CD4-positive, alpha-beta T cell (primary cell): ENCODE data around the gene LAMA4. TPM values are rescaled to one million over a fixed set of nuclear protein-coding genes. Genes with fewer than 3 reads are reported as not detected.
A peak's percentile ranks its signal among the peaks of the same experiment; 100 is the strongest.

Source experiments
- ATAC-seq: fragments of 200-7000 bp; cut with Tn5 transposase; one replicate; pipeline ENCODE4 v1.10.0; 2022; ENCODE audit warnings: mild to moderate bottlenecking; ENCODE audit not compliant: poor library complexity
- CTCF ChIA-PET: fragments of 350-600 bp; sonication (Branson Sonifier 250); formaldehyde crosslinking; loops from one replicate; lab custom pipeline; 2021; ENCODE audit warnings: antibody characterized with exemption, inconsistent platforms; lab: Charles Lee
- POLR2A ChIA-PET: fragments of 350-600 bp; sonication (Branson Sonifier 250); formaldehyde crosslinking; loops from one replicate; lab custom pipeline; 2021; ENCODE audit warnings: antibody characterized with exemption, inconsistent platforms; lab: Charles Lee
- DNase-seq, 14 experiments: peaks; one replicate each; pipeline ENCODE4 v3.0.0-alpha.2; 2013 to 2020; ENCODE audit warnings: mixed read lengths in 2 of 14
- H3K27ac ChIP-seq, 2 donors: one replicate each; pipeline versions ENCODE4 v1.5.1 to v1.7.0; 2013; ENCODE audit warnings: low read length in 2 of 2, low read depth in 1 of 2, mild to moderate bottlenecking in 1 of 2
- H3K27me3 ChIP-seq, 2 experiments: 1 replicate in 1 of 2; 2 replicates in 1 of 2; pipeline versions ENCODE4 v1.6.1 to v1.7.0; 2013; ENCODE audit warnings: low read length in 2 of 2, control low read depth in 1 of 2, mild to moderate bottlenecking in 1 of 2, moderate library complexity in 1 of 2; ENCODE audit not compliant: insufficient read depth in 2 of 2, control insufficient read depth in 1 of 2
- H3K36me3 ChIP-seq: one replicate; pipeline ENCODE4 v1.6.1; 2013; ENCODE audit warnings: low read length, control low read depth; ENCODE audit not compliant: insufficient read depth
- H3K4me1 ChIP-seq: one replicate; pipeline ENCODE4 v1.6.1; 2013; ENCODE audit warnings: low read length, control low read depth; ENCODE audit not compliant: insufficient read depth
- H3K4me3 ChIP-seq: one replicate; pipeline ENCODE4 v1.5.1; 2013; ENCODE audit warnings: mild to moderate bottlenecking, low read length, moderate library complexity
- H3K9me3 ChIP-seq, 2 experiments: 1 replicate in 1 of 2; 2 replicates in 1 of 2; pipeline versions ENCODE4 v1.6.1 to v1.7.0; 2013; ENCODE audit warnings: low read length in 2 of 2, mild to moderate bottlenecking in 2 of 2, control low read depth in 1 of 2, moderate library complexity in 1 of 2; ENCODE audit not compliant: control insufficient read depth in 1 of 2, insufficient read depth in 1 of 2
- H3K27ac Mint-ChIP-seq: one replicate; pipeline ENCODE4 v1.8.0; 2020; ENCODE audit warnings: mixed read lengths
- H3K27me3 Mint-ChIP-seq: one replicate; pipeline ENCODE4 v1.8.0; 2021; ENCODE audit warnings: mixed read lengths
- H3K36me3 Mint-ChIP-seq: one replicate; pipeline ENCODE4 v1.8.0; 2021; ENCODE audit warnings: low read depth, mixed read lengths
- H3K4me1 Mint-ChIP-seq: one replicate; pipeline ENCODE4 v1.8.0; 2021; ENCODE audit warnings: low read depth, mixed read lengths
- H3K4me3 Mint-ChIP-seq: one replicate; pipeline ENCODE4 v1.8.0; 2020; ENCODE audit warnings: mild to moderate bottlenecking, mixed read lengths
- H3K9me3 Mint-ChIP-seq: one replicate; pipeline ENCODE4 v1.8.0; 2020; ENCODE audit warnings: mixed read lengths
- intact Hi-C, 2 experiments: fragments of 100-400 bp; cut with DNase I in 1 of 2; cut with micrococcal nuclease in 1 of 2; formaldehyde crosslinking; loops; one replicate each; pipeline versions ENCODE4 v1.15.1 to v1.9.0; 2023 to 2025; cut with DNase I, micrococcal nuclease
- total RNA-seq, 174 experiments: library from RNA in 2 of 174; stranded (reverse) in 2 of 174; gene quantifications; one replicate each; pipeline ENCODE4 v1.2.3 and lab custom pipeline; 2021 to 2026
- TF ChIP-seq, protein P1 (sequence below): fragments of 200-600 bp; IDR thresholded peaks from one replicate; pipeline ENCODE4 v1.8.0; 2022; ENCODE audit warnings: antibody characterized with exemption, mild to moderate bottlenecking

The LAMA4 gene
- total RNA-seq, 2 experiments from 2014 or later: not detected

DNA sequence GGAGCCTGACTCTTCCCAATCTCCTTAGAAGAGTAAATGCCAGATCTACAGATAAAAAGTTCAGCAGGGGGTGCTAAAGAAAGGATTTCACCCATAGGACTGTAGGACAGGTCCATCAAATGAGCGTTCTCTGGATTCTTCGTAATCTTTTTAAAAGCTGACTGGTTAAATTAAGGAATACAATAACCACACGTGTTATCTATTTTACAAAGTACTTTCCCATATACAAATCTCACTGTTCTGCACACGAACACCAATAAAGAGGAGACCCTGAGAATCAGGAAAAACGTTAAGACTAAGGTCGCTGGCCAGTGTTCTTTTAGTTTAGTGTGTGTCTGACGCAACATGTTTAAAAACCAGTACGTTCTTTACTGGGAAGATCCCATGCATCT, 167.6 kb downstream of the LAMA4 start:
- ChIA-PET CTCF (interaction anchor here (1.1 to 2.2 kb wide), 7 partner anchors 12 to 828 kb away, joined by 3 to 16 read pairs (median 4); a partner anchor contains a TSS), POLR2A (interaction anchor here (0.8 to 1.8 kb wide), 15 partner anchors 10 to 1273 kb away, joined by 3 to 11 read pairs (median 5); partner anchors contain the start of genes CDK19, GTF3C6, REV3L and TRAF3IP2)
- H3K4me3 Mint-ChIP-seq: no peak overlapping the region

DNA sequence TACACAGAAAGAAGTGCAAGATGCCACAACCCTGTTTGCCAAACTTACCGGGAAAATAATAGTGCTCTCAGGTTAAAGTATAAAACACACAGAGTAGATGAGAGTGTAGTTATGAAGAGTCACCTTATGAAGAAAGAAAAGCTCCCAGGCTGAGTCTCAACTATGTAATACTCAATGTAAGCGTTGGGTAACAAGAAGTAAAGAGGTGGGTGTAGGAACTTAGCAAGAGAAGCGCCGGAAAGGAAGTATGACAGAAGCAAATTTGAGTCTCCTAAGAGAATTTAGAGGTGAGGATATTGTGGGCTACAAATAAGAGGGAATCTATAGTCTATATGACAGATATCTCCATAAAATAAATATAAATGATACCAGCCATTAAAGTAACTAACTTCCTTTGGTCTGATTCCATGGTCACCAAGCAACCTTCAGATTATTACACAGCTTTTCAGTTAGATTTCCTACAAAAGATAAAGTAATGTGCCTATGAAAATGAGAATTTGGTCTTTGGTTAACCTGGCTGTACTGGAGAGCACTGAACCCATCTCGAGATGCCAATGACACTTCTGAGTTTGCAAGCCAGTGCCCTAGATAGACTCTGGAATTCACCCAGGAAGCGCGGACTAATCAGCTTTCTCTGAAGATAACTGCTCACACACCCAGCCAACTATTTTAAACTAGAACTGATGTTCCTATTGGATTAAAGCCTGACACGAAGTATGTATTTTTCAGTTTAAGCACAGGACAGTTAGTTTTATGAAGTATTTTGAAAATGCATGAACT, 168.9 kb downstream of the LAMA4 start:
- Mint-ChIP-seq H3K4me1 (peaks cover 11% of the 10 kb centered on the region), H3K4me3 (peak overlapping the region; percentile 77), H3K36me3 (peaks cover 45% of the 10 kb centered on the region), H3K9me3 (no peaks in the 10 kb centered on the region), H3K27me3 (peaks cover 15% of the 10 kb centered on the region), H3K27ac (no peak overlapping the region)
- ChIA-PET POLR2A (interaction anchor here (0.6 kb wide), 1 partner anchor 27 kb away, joined by 3 read pairs; no protein-coding TSS in a partner anchor), CTCF (interaction anchor here (1.1 to 2.2 kb wide), 3 partner anchors 10 to 78 kb away, joined by 4 to 16 read pairs (median 4); no protein-coding TSS in a partner anchor)
- DNase-seq: no peak
- intact Hi-C loops: loop anchor here (2.0 to 10.0 kb wide), 6 partner anchors 75 to 1901 kb away; partner anchors contain the start of genes CDC40 (in 1 of the 2) and REV3L (in 1 of the 2)
- H3K36me3 ChIP-seq: peaks cover 25% of the 10 kb centered on the region
- H3K4me3 ChIP-seq: no peak overlapping the region
- H3K27me3 ChIP-seq: peaks cover 0 to 6% of the 10 kb centered on the region in 2 experiments
- H3K4me1 ChIP-seq: peaks cover 3% of the 10 kb centered on the region
- H3K27ac ChIP-seq: no peak overlapping the region
- TF ChIP-seq, protein P1, sequence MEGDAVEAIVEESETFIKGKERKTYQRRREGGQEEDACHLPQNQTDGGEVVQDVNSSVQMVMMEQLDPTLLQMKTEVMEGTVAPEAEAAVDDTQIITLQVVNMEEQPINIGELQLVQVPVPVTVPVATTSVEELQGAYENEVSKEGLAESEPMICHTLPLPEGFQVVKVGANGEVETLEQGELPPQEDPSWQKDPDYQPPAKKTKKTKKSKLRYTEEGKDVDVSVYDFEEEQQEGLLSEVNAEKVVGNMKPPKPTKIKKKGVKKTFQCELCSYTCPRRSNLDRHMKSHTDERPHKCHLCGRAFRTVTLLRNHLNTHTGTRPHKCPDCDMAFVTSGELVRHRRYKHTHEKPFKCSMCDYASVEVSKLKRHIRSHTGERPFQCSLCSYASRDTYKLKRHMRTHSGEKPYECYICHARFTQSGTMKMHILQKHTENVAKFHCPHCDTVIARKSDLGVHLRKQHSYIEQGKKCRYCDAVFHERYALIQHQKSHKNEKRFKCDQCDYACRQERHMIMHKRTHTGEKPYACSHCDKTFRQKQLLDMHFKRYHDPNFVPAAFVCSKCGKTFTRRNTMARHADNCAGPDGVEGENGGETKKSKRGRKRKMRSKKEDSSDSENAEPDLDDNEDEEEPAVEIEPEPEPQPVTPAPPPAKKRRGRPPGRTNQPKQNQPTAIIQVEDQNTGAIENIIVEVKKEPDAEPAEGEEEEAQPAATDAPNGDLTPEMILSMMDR: no peak
- no peaks in the 10 kb centered on the region for H3K9me3 ChIP-seq
- ATAC-seq: no peak

More for the DNA sequence above, 167.6 kb downstream of the LAMA4 start:
- peaks cover 0 to 6% of the 10 kb centered on the region in 2 experiments for H3K27me3 ChIP-seq
- peaks cover 39% of the 10 kb centered on the region for H3K36me3 Mint-ChIP-seq
- DNase-seq (peak in 3 of 14 experiments; percentile 19 to 48 (median 44)), ATAC-seq (peak; percentile 5)
- peaks cover 3% of the 10 kb centered on the region for H3K4me1 ChIP-seq
- intact Hi-C loops: loop anchor here (1.0 to 10.0 kb wide), 6 partner anchors 43 to 1902 kb away; partner anchors contain the start of genes CDC40 (in 1 of the 2) and REV3L (in 1 of the 2)
- no peaks in the 10 kb centered on the region for H3K9me3 ChIP-seq
- TF ChIP-seq, protein P1: peak; percentile 22
- H3K27me3 Mint-ChIP-seq: peaks cover 22% of the 10 kb centered on the region
- no peak overlapping the region for H3K27ac Mint-ChIP-seq
- H3K27ac ChIP-seq: peak overlapping the region; percentile 60 to 84
- H3K36me3 ChIP-seq: peaks cover 18% of the 10 kb centered on the region
- no peaks in the 10 kb centered on the region for H3K9me3 Mint-ChIP-seq
- peaks cover 11% of the 10 kb centered on the region for H3K4me1 Mint-ChIP-seq
- H3K4me3 ChIP-seq: peak overlapping the region; percentile 88

- Histone ChIP-seq H3K27me3 (no peaks in the 10 kb centered on the region), H3K27ac (no peak overlapping the region), H3K36me3 (peaks cover 53% of the 10 kb centered on the region), H3K4me1 (peaks cover 2% of the 10 kb centered on the region), H3K4me3 (no peak overlapping the region), H3K9me3 (no peaks in the 10 kb centered on the region)
- intact Hi-C loops: loop anchor here in 1 of 2 experiments (10.0 kb wide), 1 partner anchor 1897 kb away; the partner anchor contains the start of gene CDC40
- no peak for ATAC-seq
- Mint-ChIP-seq H3K4me3 (no peak overlapping the region), H3K9me3 (no peaks in the 10 kb centered on the region), H3K36me3 (peaks cover 76% of the 10 kb centered on the region), H3K4me1 (peaks cover 11% of the 10 kb centered on the region), H3K27ac (no peak overlapping the region), H3K27me3 (no peaks in the 10 kb centered on the region)
- DNase-seq: no peak
- ChIA-PET POLR2A (no interaction called here), CTCF (interaction anchor here (1.4 to 1.6 kb wide), 2 partner anchors 9 to 10 kb away, joined by 3 read pairs; no protein-coding TSS in a partner anchor)
- TF ChIP-seq, protein P1: no peak
These were observed 172.8 kb downstream of the LAMA4 start for GRCh38 chr6:112081569-112081968.
